ENCODE results near the gene MLLT6. TPM values are rescaled to one million over a fixed set of nuclear protein-coding genes. Genes with fewer than 3 reads are reported as not detected.

MLLT6 gene
- total and polyA plus RNA-seq, 2 of the 13 experiments (the other 11 are each of a cell fraction or from before 2014, with no cell fraction given): 50.7 to 69.5 TPM

GRCh38 chr17:38663125-38663751 is 41.8 kb upstream of the MLLT6 start (continued):
- TF ChIP-seq, protein P1, sequence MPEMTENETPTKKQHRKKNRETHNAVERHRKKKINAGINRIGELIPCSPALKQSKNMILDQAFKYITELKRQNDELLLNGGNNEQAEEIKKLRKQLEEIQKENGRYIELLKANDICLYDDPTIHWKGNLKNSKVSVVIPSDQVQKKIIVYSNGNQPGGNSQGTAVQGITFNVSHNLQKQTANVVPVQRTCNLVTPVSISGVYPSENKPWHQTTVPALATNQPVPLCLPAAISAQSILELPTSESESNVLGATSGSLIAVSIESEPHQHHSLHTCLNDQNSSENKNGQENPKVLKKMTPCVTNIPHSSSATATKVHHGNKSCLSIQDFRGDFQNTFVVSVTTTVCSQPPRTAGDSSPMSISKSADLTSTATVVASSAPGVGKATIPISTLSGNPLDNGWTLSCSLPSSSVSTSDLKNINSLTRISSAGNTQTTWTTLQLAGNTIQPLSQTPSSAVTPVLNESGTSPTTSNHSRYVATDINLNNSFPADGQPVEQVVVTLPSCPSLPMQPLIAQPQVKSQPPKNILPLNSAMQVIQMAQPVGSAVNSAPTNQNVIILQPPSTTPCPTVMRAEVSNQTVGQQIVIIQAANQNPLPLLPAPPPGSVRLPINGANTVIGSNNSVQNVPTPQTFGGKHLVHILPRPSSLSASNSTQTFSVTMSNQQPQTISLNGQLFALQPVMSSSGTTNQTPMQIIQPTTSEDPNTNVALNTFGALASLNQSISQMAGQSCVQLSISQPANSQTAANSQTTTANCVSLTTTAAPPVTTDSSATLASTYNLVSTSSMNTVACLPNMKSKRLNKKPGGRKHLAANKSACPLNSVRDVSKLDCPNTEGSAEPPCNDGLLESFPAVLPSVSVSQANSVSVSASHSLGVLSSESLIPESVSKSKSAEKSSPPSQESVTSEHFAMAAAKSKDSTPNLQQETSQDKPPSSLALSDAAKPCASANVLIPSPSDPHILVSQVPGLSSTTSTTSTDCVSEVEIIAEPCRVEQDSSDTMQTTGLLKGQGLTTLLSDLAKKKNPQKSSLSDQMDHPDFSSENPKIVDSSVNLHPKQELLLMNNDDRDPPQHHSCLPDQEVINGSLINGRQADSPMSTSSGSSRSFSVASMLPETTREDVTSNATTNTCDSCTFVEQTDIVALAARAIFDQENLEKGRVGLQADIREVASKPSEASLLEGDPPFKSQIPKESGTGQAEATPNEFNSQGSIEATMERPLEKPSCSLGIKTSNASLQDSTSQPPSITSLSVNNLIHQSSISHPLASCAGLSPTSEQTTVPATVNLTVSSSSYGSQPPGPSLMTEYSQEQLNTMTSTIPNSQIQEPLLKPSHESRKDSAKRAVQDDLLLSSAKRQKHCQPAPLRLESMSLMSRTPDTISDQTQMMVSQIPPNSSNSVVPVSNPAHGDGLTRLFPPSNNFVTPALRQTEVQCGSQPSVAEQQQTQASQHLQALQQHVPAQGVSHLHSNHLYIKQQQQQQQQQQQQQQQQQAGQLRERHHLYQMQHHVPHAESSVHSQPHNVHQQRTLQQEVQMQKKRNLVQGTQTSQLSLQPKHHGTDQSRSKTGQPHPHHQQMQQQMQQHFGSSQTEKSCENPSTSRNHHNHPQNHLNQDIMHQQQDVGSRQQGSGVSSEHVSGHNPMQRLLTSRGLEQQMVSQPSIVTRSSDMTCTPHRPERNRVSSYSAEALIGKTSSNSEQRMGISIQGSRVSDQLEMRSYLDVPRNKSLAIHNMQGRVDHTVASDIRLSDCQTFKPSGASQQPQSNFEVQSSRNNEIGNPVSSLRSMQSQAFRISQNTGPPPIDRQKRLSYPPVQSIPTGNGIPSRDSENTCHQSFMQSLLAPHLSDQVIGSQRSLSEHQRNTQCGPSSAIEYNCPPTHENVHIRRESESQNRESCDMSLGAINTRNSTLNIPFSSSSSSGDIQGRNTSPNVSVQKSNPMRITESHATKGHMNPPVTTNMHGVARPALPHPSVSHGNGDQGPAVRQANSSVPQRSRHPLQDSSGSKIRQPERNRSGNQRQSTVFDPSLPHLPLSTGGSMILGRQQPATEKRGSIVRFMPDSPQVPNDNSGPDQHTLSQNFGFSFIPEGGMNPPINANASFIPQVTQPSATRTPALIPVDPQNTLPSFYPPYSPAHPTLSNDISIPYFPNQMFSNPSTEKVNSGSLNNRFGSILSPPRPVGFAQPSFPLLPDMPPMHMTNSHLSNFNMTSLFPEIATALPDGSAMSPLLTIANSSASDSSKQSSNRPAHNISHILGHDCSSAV (CRISPR knock-in tag; IDR thresholded peaks at IDR 0.05; ENCODE audit: borderline replicate concordance): no peak
- TF ChIP-seq SOX13 (IDR thresholded peaks at IDR 0.05) (no peak), SOX13 (CRISPR knock-in tag; conservative IDR thresholded peaks at IDR 0.05 in 1 of 2, IDR thresholded peaks at IDR 0.05 in 1 of 2) (peak in 1 of 2 experiments; percentile 60; a peak in 1 of 4 replicates), MNT (IDR thresholded peaks at IDR 0.05) (no peak), ZBTB1 (CRISPR knock-in tag; IDR thresholded peaks at IDR 0.05; ENCODE audit: borderline replicate concordance) (no peak), NFE2 (CRISPR knock-in tag; IDR thresholded peaks at IDR 0.05) (0 out of 2 replicates have a peak, but pooled peaks have one; percentile 8), KAT8 (CRISPR knock-in tag; IDR thresholded peaks at IDR 0.05) (peak; percentile 80), REPIN1 (CRISPR knock-in tag; IDR thresholded peaks at IDR 0.05; ENCODE audit: borderline replicate concordance, low read depth) (peak; percentile 89; the same call in 1 of the 2 replicates), GZF1 (CRISPR knock-in tag; IDR thresholded peaks at IDR 0.05) (no peak), ELF1 (CRISPR knock-in tag; IDR thresholded peaks at IDR 0.05) (peak; percentile 71), ADNP (CRISPR knock-in tag; IDR thresholded peaks at IDR 0.05) (peak; percentile 63; the same call in 1 of the 2 replicates), NR2F6 (IDR thresholded peaks at IDR 0.05) (no peak), NR2F6 (CRISPR knock-in tag; IDR thresholded peaks at IDR 0.05) (peak; percentile 85), ZBTB7B (CRISPR knock-in tag; IDR thresholded peaks at IDR 0.05) (peak; percentile 89; the same call in 1 of the 2 replicates), PTBP1 (IDR thresholded peaks at IDR 0.05; ENCODE audit: low read depth, low read length, poor library complexity, severe bottlenecking) (peak; percentile 52)
- TF ChIP-seq, protein P2, sequence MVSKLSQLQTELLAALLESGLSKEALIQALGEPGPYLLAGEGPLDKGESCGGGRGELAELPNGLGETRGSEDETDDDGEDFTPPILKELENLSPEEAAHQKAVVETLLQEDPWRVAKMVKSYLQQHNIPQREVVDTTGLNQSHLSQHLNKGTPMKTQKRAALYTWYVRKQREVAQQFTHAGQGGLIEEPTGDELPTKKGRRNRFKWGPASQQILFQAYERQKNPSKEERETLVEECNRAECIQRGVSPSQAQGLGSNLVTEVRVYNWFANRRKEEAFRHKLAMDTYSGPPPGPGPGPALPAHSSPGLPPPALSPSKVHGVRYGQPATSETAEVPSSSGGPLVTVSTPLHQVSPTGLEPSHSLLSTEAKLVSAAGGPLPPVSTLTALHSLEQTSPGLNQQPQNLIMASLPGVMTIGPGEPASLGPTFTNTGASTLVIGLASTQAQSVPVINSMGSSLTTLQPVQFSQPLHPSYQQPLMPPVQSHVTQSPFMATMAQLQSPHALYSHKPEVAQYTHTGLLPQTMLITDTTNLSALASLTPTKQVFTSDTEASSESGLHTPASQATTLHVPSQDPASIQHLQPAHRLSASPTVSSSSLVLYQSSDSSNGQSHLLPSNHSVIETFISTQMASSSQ (IDR thresholded peaks at IDR 0.05; ENCODE audit: low read depth): no peak
- TF ChIP-seq, protein P2 (CRISPR knock-in tag; IDR thresholded peaks at IDR 0.05; ENCODE audit: borderline replicate concordance): peak; percentile 57; the same call in 1 of the 2 replicates

Data from HepG2 (cell line).